ENCODE data around the gene SPC24. TPM values are rescaled to one million over a fixed set of nuclear protein-coding genes. Genes with fewer than 3 reads are reported as not detected.
"Not testable (repeated sequence)": the region's sequence is repeated elsewhere in the genome, so short reads cannot be mapped to it uniquely, and the experiment has no call there.

Gene SPC24
- total RNA-seq, 1 donor from 2014 or later, result 8.3 TPM

DNA sequence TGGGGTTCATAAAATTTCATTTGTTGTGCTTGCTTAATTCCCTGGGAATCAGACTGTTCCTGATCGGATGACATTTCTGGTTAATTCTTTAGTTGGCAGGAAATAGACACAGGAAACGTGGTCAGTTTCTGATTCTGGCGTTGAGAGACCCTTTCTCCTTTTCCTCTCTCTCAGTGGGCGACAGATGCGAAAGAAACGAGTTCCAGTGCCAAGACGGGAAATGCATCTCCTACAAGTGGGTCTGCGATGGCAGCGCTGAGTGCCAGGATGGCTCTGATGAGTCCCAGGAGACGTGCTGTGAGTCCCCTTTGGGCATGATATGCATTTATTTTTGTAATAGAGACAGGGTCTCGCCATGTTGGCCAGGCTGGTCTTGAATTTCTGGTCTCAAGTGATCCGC, 55.5 kb downstream of the SPC24 start:
- no peaks in the 10 kb centered on the region for H3K27me3 Mint-ChIP-seq (ENCODE audit: low read depth)
- no peak overlapping the region for H3K4me3 Mint-ChIP-seq (ENCODE audit: unreplicated experiment)
- H3K36me3 Mint-ChIP-seq (ENCODE audit: low read depth), result peaks cover 25% of the 10 kb centered on the region
- no peaks in the 10 kb centered on the region for H3K9me3 Mint-ChIP-seq (ENCODE audit: low read depth)
- H3K27ac Mint-ChIP-seq (ENCODE audit: unreplicated experiment), result peak overlapping the region; percentile 69
- no peak for DNase-seq (ENCODE audit: low spot score)
- H3K4me1 Mint-ChIP-seq (ENCODE audit: low read depth), result peaks cover 38% of the 10 kb centered on the region
- TF ChIP-seq, protein P1, sequence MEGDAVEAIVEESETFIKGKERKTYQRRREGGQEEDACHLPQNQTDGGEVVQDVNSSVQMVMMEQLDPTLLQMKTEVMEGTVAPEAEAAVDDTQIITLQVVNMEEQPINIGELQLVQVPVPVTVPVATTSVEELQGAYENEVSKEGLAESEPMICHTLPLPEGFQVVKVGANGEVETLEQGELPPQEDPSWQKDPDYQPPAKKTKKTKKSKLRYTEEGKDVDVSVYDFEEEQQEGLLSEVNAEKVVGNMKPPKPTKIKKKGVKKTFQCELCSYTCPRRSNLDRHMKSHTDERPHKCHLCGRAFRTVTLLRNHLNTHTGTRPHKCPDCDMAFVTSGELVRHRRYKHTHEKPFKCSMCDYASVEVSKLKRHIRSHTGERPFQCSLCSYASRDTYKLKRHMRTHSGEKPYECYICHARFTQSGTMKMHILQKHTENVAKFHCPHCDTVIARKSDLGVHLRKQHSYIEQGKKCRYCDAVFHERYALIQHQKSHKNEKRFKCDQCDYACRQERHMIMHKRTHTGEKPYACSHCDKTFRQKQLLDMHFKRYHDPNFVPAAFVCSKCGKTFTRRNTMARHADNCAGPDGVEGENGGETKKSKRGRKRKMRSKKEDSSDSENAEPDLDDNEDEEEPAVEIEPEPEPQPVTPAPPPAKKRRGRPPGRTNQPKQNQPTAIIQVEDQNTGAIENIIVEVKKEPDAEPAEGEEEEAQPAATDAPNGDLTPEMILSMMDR (IDR thresholded peaks at IDR 0.05), result no peak

DNA sequence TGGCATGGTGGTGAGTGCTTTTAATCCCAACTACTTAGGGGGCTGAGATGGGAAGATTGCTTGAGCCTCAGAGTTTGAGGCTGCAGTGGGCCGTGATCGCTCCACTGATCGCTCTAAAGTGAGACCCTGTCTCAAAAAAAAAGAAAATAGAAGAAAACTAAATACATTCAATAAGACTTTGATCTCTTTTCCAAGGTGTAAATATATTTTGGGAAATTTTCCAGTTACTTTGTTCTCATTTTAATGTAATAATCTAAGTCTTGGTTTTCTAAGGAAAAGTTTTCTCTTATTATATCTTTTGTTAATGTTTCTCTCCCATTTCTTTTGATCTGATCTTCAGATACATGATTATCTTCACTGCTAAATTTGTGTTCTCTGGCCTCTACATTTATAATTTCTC, 56.7 kb downstream of the SPC24 start:
- TF ChIP-seq, protein P1 (IDR thresholded peaks at IDR 0.05), result no peak
- Mint-ChIP-seq H3K4me1 (ENCODE audit: low read depth) (peaks cover 46% of the 10 kb centered on the region), H3K36me3 (ENCODE audit: low read depth) (peaks cover 27% of the 10 kb centered on the region), H3K27ac (ENCODE audit: unreplicated experiment) (peak overlapping the region; percentile 14), H3K9me3 (ENCODE audit: low read depth) (no peaks in the 10 kb centered on the region), H3K27me3 (ENCODE audit: low read depth) (no peaks in the 10 kb centered on the region), H3K4me3 (ENCODE audit: unreplicated experiment) (no peak overlapping the region)
- DNase-seq (ENCODE audit: low spot score), result no peak

DNA sequence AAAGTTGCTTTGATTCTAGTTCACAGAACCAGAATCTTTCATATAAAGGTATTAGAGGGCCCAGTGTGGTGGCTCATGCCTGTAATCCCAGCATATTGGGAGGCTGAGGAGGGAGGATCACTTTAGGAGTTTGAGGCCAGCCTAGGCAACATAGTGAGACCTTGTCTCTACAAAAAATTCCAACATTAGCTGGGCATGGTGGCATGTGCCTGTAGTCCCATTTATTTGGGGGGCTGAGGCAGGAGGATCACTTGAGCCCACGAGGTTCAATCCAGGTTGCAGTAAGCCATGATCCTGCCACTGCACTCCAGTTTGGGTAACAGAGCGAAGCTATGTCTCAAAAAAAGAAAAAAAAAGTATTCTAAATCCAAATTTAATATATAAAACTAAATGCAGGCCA, 57.3 kb downstream of the SPC24 start:
- Mint-ChIP-seq H3K27ac (ENCODE audit: unreplicated experiment) (no peak overlapping the region), H3K27me3 (ENCODE audit: low read depth) (no peaks in the 10 kb centered on the region), H3K36me3 (ENCODE audit: low read depth) (peaks cover 23% of the 10 kb centered on the region), H3K4me1 (ENCODE audit: low read depth) (peaks cover 52% of the 10 kb centered on the region), H3K9me3 (ENCODE audit: low read depth) (no peaks in the 10 kb centered on the region), H3K4me3 (ENCODE audit: unreplicated experiment) (no peak overlapping the region)
- DNase-seq (ENCODE audit: low spot score), result no peak
- TF ChIP-seq, protein P1 (IDR thresholded peaks at IDR 0.05), result no peak

DNA sequence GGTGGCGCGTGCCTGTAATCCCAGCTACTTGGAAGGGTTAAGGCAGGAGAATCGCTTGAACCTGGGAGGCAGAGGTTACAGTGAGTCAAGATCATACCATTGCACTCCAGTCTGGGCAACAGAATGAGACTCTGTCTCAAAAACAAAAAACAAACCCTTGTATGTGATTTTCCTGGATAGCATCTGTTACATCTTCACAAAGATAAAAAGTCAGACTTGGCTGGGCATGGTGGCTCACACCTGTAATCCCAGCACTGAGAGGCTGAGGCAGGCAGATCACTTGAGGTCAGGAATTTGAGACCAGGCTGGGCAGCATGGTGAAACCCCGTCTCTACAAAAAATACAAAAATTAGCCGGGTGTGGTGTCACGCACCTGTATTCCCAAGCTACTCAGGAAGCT, 58.2 kb downstream of the SPC24 start:
- H3K27me3 Mint-ChIP-seq (ENCODE audit: low read depth); H3K9me3 Mint-ChIP-seq (ENCODE audit: low read depth); DNase-seq (ENCODE audit: low spot score); H3K4me3 Mint-ChIP-seq (ENCODE audit: unreplicated experiment): not testable (repeated sequence)
- peak overlapping the region; percentile 68 for H3K27ac Mint-ChIP-seq (ENCODE audit: unreplicated experiment)
- peaks cover 61% of the 10 kb centered on the region for H3K4me1 Mint-ChIP-seq (ENCODE audit: low read depth)
- H3K36me3 Mint-ChIP-seq (ENCODE audit: low read depth), result peaks cover 18% of the 10 kb centered on the region

DNA sequence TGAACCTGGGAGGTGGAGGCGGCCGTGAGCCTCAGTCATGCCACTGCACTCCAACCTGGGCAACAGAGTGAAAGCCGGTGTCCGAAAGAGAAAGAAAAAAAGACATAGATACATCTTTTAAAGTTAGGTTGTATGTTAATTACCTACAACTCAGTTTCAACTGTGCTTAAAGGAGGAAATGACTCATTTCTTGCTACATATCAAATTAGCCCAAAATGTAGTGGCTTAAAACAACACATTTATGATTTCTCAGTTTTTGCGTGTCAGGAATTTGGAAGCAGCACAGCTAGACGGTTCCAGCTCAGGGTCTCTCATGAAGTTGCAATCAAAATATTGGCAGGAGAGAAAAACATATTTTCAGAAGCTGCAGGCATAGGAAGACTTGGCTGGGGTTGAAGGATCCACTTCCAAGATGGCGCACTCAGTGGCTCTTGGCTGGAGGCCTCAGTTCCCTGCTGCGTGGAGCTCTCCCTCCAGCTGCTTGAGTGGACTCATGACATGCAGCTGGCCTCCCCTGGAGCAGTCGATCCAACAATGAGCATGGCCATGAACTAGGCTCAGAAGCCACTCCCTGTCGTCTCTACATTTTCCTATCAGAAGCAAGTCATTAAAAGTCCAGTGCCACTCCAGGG, 59.3 kb downstream of the SPC24 start:
- peaks cover 16% of the 10 kb centered on the region for H3K36me3 Mint-ChIP-seq (ENCODE audit: low read depth)
- TF ChIP-seq, protein P1 (IDR thresholded peaks at IDR 0.05), result no peak
- peak overlapping the region; percentile 94 for H3K27ac Mint-ChIP-seq (ENCODE audit: unreplicated experiment)
- H3K4me3 Mint-ChIP-seq (ENCODE audit: unreplicated experiment), result peak overlapping the region; percentile 8
- no peaks in the 10 kb centered on the region for H3K27me3 Mint-ChIP-seq (ENCODE audit: low read depth)
- no peaks in the 10 kb centered on the region for H3K9me3 Mint-ChIP-seq (ENCODE audit: low read depth)
- H3K4me1 Mint-ChIP-seq (ENCODE audit: low read depth), result peaks cover 71% of the 10 kb centered on the region
- DNase-seq (ENCODE audit: low spot score), result no peak

Small RNA genes lying within 50 kb of the gene (microRNA-seq; reads per million reads assigned to microRNA genes)
- gene MIR6886 (ENCODE audit: borderline number of aligned reads), result not detected

Other genes starting within 250 kb of the SPC24 start
- 74.5 to 88.2 TPM (median 76.1 TPM) in 3 replicates for gene YIPF2, start 227.1 kb downstream of the SPC24 start, total RNA-seq
- gene TIMM29, start 227.0 kb downstream of the SPC24 start, total RNA-seq, result 22.1 to 25.7 TPM (median 24.2 TPM) in 3 replicates
- 107 to 121 TPM (median 115 TPM) in 3 replicates for gene SMARCA4, start 194.8 kb downstream of the SPC24 start, total RNA-seq
- gene LDLR, start 66.3 kb downstream of the SPC24 start, total RNA-seq, result 76.8 to 121 TPM (median 117 TPM) in 3 replicates
- 238 to 345 TPM (median 243 TPM) in 3 replicates for gene KANK2, start 41.8 kb upstream of the SPC24 start, total RNA-seq
- not detected in 3 replicates for gene ANGPTL8, start 83.8 kb upstream of the SPC24 start, total RNA-seq
- 40.7 to 46.0 TPM (median 44.4 TPM) in 3 replicates for gene DOCK6, start 106.7 kb upstream of the SPC24 start, total RNA-seq
- not detected in 3 replicates for gene TSPAN16, start 140.4 kb upstream of the SPC24 start, total RNA-seq
- 2.1 to 8.9 TPM (median 8.1 TPM) in 3 replicates for gene RAB3D, start 183.9 kb upstream of the SPC24 start, total RNA-seq
- gene TMEM205, start 190.5 kb upstream of the SPC24 start, total RNA-seq, result 35.4 to 49.4 TPM (median 39.2 TPM) in 3 replicates
- gene CCDC159, start 190.7 kb upstream of the SPC24 start, total RNA-seq, result 19.8 to 22.4 TPM (median 20.5 TPM) in 3 replicates
- 67.6 to 74.7 TPM (median 72.3 TPM) in 3 replicates for gene PLPPR2, start 199.7 kb upstream of the SPC24 start, total RNA-seq
- 1.1 to 1.5 TPM (median 1.4 TPM) in 3 replicates for gene SWSAP1, start 218.9 kb upstream of the SPC24 start, total RNA-seq
- 1.4 to 2.8 TPM (median 2.6 TPM) in 3 replicates for gene EPOR, start 228.5 kb upstream of the SPC24 start, total RNA-seq